Mononuclear cell (primary cell): Measurements from ENCODE around the gene DCTN4. TPM values are rescaled to one million over a fixed set of nuclear protein-coding genes. Genes with fewer than 3 reads are reported as not detected.

Source experiments
- H3K27me3 ChIP-seq: 2 replicates; pipeline ENCODE4 v1.6.0; 2011; ENCODE audit warnings: low read length, control low read depth; ENCODE audit not compliant: insufficient read depth
- H3K4me1 ChIP-seq: 2 replicates; pipeline ENCODE4 v1.5.1; 2011; ENCODE audit warnings: mild to moderate bottlenecking, low read length, control low read depth; ENCODE audit not compliant: insufficient read depth
- H3K4me3 ChIP-seq: 2 replicates; pipeline ENCODE4 v1.5.1; 2011; ENCODE audit warnings: mild to moderate bottlenecking, low read length, moderate library complexity
- H3K9me3 ChIP-seq: 2 replicates; pipeline ENCODE4 v1.5.1; 2011; ENCODE audit warnings: low read depth, mild to moderate bottlenecking, control low read depth, low read length
- total RNA-seq: library from RNA; depleted of rRNA; stranded (reverse); fragments of >200 nt; gene quantifications from one replicate; pipeline ENCODE4 v1.2.3, GENCODE V29; 2012

The DCTN4 gene
- total RNA-seq, 1 donor, result 111 TPM

- peaks cover 77% of the 10 kb centered on the region for H3K4me1 ChIP-seq
Observed at GRCh38 chr5:150781706-150782614, 23.1 kb upstream of the DCTN4 start.

GRCh38 chr5:150780816-150781221 is 22.0 kb upstream of the DCTN4 start:
- Histone ChIP-seq H3K27me3 (no peaks in the 10 kb centered on the region), H3K4me3 (no peak overlapping the region), H3K4me1 (peaks cover 71% of the 10 kb centered on the region)

More at GRCh38 chr5:150781706-150782614, 23.1 kb upstream of the DCTN4 start:
- no peak overlapping the region for H3K4me3 ChIP-seq
- no peaks in the 10 kb centered on the region for H3K27me3 ChIP-seq
- no peaks in the 10 kb centered on the region for H3K9me3 ChIP-seq

DNA sequence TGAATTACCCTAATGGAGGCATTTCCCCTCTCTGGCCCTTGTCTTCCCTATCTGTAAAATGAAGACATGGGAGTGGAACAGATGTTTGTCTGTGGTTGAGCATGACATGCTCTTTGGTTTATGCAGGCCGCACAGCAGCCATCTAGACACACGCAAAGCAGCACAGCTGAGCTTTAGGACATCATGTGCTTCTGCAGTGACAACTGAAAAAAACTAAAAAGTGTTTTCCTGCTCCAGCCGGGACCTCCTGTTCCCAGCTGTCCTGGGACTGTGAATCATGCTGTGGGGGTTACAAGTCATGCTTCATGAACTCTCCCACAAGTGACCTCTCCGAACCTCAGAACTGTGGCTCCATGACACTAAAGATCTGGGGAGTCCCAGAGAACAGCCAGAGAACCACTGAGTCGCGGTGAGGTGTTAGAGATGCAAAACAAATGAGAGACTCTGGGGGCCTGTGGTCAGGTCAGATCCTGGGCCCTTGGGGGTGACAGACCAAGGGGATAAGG is 21.4 kb upstream of the DCTN4 start:
- peaks cover 71% of the 10 kb centered on the region for H3K4me1 ChIP-seq
- H3K4me3 ChIP-seq, result no peak overlapping the region
- no peaks in the 10 kb centered on the region for H3K9me3 ChIP-seq
- no peaks in the 10 kb centered on the region for H3K27me3 ChIP-seq

More at GRCh38 chr5:150780816-150781221, 22.0 kb upstream of the DCTN4 start:
- H3K9me3 ChIP-seq, result no peaks in the 10 kb centered on the region

DNA sequence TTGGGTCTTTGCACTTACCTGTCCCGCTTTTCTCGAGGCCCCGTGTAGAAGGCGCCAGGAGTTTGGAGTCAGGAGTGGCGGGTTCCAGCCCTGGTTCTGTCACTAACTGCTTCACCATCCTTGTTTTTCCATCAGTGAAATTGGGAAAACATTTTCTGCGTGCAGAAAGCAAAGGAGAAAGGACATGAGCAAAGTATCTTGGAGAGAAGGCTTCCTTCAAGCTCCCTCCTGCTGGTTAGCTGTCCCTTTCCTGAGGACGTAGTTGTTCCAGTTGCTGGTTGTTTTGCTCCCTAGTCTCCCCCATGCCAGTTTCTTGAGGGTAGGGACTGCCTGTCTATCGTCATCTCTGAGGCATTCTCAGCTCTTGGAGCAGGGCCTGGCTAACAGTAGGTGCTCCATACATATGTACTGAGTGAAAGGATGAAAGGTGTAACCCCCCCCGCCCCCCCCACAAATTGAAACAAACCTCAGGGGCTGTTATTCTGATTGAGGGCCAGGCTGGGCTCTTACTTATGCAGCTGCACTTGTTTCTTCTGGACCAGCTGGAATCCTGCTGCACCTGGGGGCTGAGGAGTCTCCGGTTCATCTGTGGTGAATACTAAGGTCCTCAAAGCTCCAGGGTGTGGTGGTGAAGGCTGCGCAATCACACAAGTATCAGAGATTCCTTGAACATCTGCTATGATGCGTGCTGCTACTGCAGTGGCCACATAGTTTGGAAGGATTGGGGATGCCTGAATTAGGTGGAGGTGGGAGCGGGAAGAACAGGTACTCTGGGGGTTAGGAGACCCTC is 20.8 kb upstream of the DCTN4 start:
- no peaks in the 10 kb centered on the region for H3K27me3 ChIP-seq
- no peaks in the 10 kb centered on the region for H3K9me3 ChIP-seq
- H3K4me1 ChIP-seq, result peaks cover 69% of the 10 kb centered on the region
- peak overlapping the region; percentile 78 for H3K4me3 ChIP-seq

GRCh38 chr5:150778517-150779396 is 19.9 kb upstream of the DCTN4 start, which contains the start of gene SMIM3:
Gene SMIM3 (plus strand): TSS chr5:150778757. CDS start chr5:150795441, 16,684 bp downstream.
- peaks cover 61% of the 10 kb centered on the region for H3K4me1 ChIP-seq

GRCh38 chr5:150778088-150778516 is 19.3 kb upstream of the DCTN4 start:
- peak overlapping the region; percentile 78 for H3K4me3 ChIP-seq
- H3K4me1 ChIP-seq, result peaks cover 54% of the 10 kb centered on the region

More at GRCh38 chr5:150778517-150779396, 19.9 kb upstream of the DCTN4 start, which contains the start of gene SMIM3:
- peak within 1 kb of the TSS; percentile 78 for H3K4me3 ChIP-seq
- no peaks in the 10 kb centered on the region for H3K27me3 ChIP-seq
- no peaks in the 10 kb centered on the region for H3K9me3 ChIP-seq

GRCh38 chr5:150777685-150778084 is 18.9 kb upstream of the DCTN4 start:
- H3K9me3 ChIP-seq, result no peaks in the 10 kb centered on the region
- H3K27me3 ChIP-seq, result no peaks in the 10 kb centered on the region
- H3K4me3 ChIP-seq, result no peak overlapping the region
- peaks cover 50% of the 10 kb centered on the region for H3K4me1 ChIP-seq

More at GRCh38 chr5:150778088-150778516, 19.3 kb upstream of the DCTN4 start:
- Histone ChIP-seq H3K9me3 (no peaks in the 10 kb centered on the region), H3K27me3 (no peaks in the 10 kb centered on the region)

DNA sequence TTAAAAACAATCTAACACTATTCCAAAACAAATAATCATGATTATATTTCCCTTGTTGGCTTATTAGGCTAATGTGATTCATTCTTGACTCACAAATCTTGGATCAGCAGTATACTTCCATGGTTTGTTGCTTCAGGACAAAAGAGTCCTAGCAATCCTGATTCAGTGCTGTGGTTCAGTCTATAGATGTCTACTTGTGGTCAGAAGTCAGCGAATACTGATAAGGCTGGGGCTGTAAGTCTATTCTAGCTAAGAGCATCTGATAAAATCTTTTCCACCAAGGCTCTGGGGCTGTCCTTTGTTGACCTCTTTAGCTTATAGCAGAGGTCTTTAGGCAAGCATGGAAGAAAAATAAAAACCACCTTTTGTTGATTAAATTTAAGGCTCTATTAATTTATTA is 15.3 kb upstream of the DCTN4 start:
- H3K4me1 ChIP-seq, result peaks cover 19% of the 10 kb centered on the region
- H3K4me3 ChIP-seq, result no peak overlapping the region
- no peaks in the 10 kb centered on the region for H3K27me3 ChIP-seq
- H3K9me3 ChIP-seq, result no peaks in the 10 kb centered on the region

GRCh38 chr5:150771034-150771795 is 12.4 kb upstream of the DCTN4 start:
- Histone ChIP-seq H3K4me3 (no peak overlapping the region), H3K4me1 (peaks cover 15% of the 10 kb centered on the region), H3K9me3 (no peaks in the 10 kb centered on the region), H3K27me3 (no peaks in the 10 kb centered on the region)

DNA sequence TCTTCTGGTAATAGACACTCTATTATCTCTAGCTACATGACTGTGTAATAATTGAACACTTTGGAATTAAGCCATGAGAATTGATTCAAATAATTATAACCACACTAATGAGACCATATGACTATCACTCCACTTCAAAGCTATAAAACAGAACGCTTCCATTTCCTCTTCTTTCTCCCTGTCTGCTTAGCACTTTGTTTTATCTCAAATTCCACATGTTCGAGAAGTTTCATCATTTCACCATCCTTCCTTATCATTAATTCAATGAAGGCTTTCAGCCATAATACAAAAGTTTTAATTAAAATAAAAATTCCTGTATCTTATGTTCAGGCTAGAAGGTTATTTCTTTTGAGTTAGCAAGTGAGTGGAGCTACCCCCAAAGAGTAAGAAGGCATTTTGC is 7.4 kb upstream of the DCTN4 start:
- H3K9me3 ChIP-seq, result no peaks in the 10 kb centered on the region
- H3K27me3 ChIP-seq, result no peaks in the 10 kb centered on the region
- H3K4me1 ChIP-seq, result peaks cover 62% of the 10 kb centered on the region
- no peak overlapping the region for H3K4me3 ChIP-seq

DNA sequence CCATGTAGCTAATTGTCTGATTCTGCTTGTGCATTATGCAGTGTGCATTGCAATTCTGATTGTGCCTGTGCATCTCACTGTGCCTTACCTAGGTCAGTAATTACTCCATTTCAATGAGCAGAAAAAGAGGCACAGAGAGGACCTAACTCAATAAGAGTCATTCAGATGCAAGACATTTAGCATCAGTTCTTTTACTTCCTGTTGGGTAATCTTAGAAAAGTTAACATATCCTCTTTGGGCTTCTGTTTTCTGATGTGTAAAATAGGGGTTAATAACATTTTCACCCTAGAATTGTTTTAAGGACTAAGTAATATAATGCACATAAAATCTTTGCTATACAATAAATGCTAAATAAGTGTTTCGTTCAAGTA is 7.0 kb upstream of the DCTN4 start:
- peaks cover 65% of the 10 kb centered on the region for H3K4me1 ChIP-seq
- no peaks in the 10 kb centered on the region for H3K9me3 ChIP-seq
- no peaks in the 10 kb centered on the region for H3K27me3 ChIP-seq
- H3K4me3 ChIP-seq, result no peak overlapping the region

DNA sequence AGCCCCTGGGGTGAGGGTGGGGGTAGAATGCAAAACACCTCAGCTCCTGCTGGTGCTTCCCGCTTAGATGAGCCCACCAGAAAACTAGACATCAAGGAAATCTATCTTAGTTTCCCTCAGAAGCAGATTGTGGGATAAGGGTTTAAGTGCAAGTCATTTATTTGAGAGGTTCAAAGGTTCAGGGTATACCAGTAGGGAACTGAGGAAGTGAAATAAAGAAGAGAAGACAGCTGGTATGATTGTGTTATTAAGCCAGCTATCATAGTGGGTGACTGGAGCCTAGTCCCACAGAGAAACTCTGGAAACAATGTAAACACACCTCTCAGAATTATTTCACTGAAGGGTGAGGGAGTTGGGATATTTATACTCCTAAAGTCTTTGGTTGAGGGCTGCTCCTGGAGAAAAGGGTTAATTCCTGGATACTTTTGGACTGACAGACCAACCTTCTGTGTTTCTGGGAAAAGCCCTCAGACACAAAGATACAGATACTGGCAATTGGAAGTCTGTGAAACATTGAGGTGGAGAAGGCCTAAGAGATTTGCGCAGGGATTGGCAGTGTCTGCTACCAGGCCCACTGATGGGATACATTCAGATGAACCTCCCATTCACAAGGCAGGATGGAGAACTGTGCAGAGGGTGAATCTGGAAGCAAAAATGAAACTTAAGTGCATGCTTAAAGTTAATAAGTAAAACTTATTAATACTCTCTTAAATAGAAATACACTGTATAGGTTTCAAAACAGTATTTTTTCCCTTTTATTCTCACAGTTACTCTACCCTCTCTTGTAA is 6.4 kb upstream of the DCTN4 start:
- H3K4me3 ChIP-seq, result no peak overlapping the region
- no peaks in the 10 kb centered on the region for H3K27me3 ChIP-seq
- peaks cover 65% of the 10 kb centered on the region for H3K4me1 ChIP-seq
- no peaks in the 10 kb centered on the region for H3K9me3 ChIP-seq

DNA sequence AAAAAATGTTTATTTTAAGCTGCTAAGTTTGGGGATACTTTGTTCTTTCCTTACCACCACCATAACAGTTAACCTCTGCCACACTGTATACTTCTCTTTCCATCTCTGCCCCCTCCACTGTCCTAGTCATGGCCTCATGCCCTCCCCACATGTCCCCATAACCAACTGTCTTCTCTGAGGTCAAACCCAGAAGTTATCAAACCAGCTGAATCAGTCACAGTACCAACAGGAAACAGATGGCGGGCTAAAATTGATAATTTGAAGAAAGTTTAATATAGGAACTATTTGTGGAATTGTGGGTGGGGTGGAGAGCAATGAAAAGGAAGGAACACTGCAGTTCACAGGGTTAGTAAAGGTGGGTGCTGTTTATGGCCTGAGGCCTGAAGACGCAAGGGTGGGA is 5.7 kb upstream of the DCTN4 start:
- no peaks in the 10 kb centered on the region for H3K9me3 ChIP-seq
- peaks cover 68% of the 10 kb centered on the region for H3K4me1 ChIP-seq
- H3K27me3 ChIP-seq, result no peaks in the 10 kb centered on the region
- H3K4me3 ChIP-seq, result no peak overlapping the region
